HepG2 (cell line): Measurements from ENCODE around the gene COL8A1.

Source experiments
- CHCHD3 ChIP-seq: sonication (generic); formaldehyde crosslinking; IDR thresholded peaks from 2 replicates; pipeline ENCODE4 v1.8.0; 2022; ENCODE audit warnings: mild to moderate bottlenecking, missing genetic modification reagents, moderate library complexity
- CTCF ChIP-seq: sonication (generic); formaldehyde crosslinking; IDR thresholded peaks from 2 replicates; pipeline ENCODE4 v1.5.0; 2020; ENCODE audit warnings: mild to moderate bottlenecking, missing genetic modification reagents, moderate library complexity
- FOXA3 ChIP-seq: IDR thresholded peaks from 2 replicates; pipeline ENCODE4 v1.6.1; 2016; ENCODE audit warnings: missing genetic modification reagents, missing compliant biosample characterization
- JUN ChIP-seq: sonication (generic); formaldehyde crosslinking; IDR thresholded peaks from 2 replicates; pipeline ENCODE4 v1.4.0; 2020; ENCODE audit warnings: mild to moderate bottlenecking, missing genetic modification reagents
- POLR2A ChIP-seq, 2 experiments: IDR thresholded peaks; 2 replicates each; pipeline ENCODE4 v1.6.1; 2011; ENCODE audit warnings: low read depth in 2 of 2, low read length in 2 of 2, mild to moderate bottlenecking in 1 of 2, moderate library complexity in 1 of 2; ENCODE audit not compliant: insufficient read depth in 1 of 2
- UBTF ChIP-seq: sonication (generic); formaldehyde crosslinking; IDR thresholded peaks from 2 replicates; pipeline ENCODE4 v1.4.0; 2020; ENCODE audit warnings: mild to moderate bottlenecking, missing genetic modification reagents
- ZFYVE20 ChIP-seq: sonication (generic); formaldehyde crosslinking; IDR thresholded peaks from 2 replicates; pipeline ENCODE4 v1.8.0; 2023; ENCODE audit warnings: low read depth, mild to moderate bottlenecking, moderate library complexity, missing genetic modification reagents, borderline replicate concordance
- ZNF317 ChIP-seq: sonication (generic); formaldehyde crosslinking; IDR thresholded peaks from 2 replicates; pipeline ENCODE4 v1.5.0; 2020; ENCODE audit warnings: mild to moderate bottlenecking, missing genetic modification reagents
- ZNF780A ChIP-seq: sonication (generic); formaldehyde crosslinking; IDR thresholded peaks from 2 replicates; pipeline ENCODE4 v1.8.0; 2022; ENCODE audit warnings: mild to moderate bottlenecking, missing genetic modification reagents, moderate library complexity
- TF ChIP-seq, protein P1 (sequence below): sonication (generic); formaldehyde crosslinking; IDR thresholded peaks from 2 replicates; pipeline ENCODE4 v1.4.0; 2020; ENCODE audit warnings: missing genetic modification reagents, borderline replicate concordance
- TF ChIP-seq, protein P2 (sequence below): sonication (generic); formaldehyde crosslinking; IDR thresholded peaks from 2 replicates; pipeline ENCODE4 v1.8.0; 2022; ENCODE audit warnings: mild to moderate bottlenecking, missing genetic modification reagents, borderline replicate concordance
- TF ChIP-seq, protein P3 (sequence below): IDR thresholded peaks from 2 replicates; pipeline ENCODE4 v1.6.1; 2012; ENCODE audit warnings: low read length, improper control_type of control experiment

- TF ChIP-seq FOXA3 (no peak), CTCF (no peak), JUN (CRISPR knock-in tag) (no peak), POLR2A (IDR thresholded peaks at IDR 0.05; ENCODE audit: insufficient read depth in 1 of 2, low read depth in 2 of 2, low read length in 2 of 2) (no peak), ZNF780A (CRISPR knock-in tag) (no peak), ZFYVE20 (no peak), UBTF (CRISPR knock-in tag) (no peak), CHCHD3 (no peak), ZNF317 (CRISPR knock-in tag) (no peak)
- TF ChIP-seq, protein P1, sequence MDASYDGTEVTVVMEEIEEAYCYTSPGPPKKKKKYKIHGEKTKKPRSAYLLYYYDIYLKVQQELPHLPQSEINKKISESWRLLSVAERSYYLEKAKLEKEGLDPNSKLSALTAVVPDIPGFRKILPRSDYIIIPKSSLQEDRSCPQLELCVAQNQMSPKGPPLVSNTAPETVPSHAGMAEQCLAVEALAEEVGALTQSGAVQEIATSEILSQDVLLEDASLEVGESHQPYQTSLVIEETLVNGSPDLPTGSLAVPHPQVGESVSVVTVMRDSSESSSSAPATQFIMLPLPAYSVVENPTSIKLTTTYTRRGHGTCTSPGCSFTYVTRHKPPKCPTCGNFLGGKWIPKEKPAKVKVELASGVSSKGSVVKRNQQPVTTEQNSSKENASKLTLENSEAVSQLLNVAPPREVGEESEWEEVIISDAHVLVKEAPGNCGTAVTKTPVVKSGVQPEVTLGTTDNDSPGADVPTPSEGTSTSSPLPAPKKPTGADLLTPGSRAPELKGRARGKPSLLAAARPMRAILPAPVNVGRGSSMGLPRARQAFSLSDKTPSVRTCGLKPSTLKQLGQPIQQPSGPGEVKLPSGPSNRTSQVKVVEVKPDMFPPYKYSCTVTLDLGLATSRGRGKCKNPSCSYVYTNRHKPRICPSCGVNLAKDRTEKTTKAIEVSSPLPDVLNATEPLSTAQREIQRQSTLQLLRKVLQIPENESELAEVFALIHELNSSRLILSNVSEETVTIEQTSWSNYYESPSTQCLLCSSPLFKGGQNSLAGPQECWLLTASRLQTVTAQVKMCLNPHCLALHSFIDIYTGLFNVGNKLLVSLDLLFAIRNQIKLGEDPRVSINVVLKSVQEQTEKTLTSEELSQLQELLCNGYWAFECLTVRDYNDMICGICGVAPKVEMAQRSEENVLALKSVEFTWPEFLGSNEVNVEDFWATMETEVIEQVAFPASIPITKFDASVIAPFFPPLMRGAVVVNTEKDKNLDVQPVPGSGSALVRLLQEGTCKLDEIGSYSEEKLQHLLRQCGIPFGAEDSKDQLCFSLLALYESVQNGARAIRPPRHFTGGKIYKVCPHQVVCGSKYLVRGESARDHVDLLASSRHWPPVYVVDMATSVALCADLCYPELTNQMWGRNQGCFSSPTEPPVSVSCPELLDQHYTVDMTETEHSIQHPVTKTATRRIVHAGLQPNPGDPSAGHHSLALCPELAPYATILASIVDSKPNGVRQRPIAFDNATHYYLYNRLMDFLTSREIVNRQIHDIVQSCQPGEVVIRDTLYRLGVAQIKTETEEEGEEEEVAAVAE, result no peak
- TF ChIP-seq, protein P2, sequence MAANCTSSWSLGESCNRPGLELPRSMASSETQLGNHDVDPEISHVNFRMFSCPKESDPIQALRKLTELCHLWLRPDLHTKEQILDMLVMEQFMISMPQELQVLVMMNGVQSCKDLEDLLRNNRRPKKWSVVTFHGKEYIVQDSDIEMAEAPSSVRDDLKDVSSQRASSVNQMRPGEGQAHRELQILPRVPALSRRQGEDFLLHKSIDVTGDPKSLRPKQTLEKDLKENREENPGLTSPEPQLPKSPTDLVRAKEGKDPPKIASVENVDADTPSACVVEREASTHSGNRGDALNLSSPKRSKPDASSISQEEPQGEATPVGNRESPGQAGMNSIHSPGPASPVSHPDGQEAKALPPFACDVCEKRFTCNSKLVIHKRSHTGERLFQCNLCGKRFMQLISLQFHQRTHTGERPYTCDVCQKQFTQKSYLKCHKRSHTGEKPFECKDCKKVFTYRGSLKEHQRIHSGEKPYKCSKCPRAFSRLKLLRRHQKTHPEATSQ (CRISPR knock-in tag), result no peak
- TF ChIP-seq, protein P3, sequence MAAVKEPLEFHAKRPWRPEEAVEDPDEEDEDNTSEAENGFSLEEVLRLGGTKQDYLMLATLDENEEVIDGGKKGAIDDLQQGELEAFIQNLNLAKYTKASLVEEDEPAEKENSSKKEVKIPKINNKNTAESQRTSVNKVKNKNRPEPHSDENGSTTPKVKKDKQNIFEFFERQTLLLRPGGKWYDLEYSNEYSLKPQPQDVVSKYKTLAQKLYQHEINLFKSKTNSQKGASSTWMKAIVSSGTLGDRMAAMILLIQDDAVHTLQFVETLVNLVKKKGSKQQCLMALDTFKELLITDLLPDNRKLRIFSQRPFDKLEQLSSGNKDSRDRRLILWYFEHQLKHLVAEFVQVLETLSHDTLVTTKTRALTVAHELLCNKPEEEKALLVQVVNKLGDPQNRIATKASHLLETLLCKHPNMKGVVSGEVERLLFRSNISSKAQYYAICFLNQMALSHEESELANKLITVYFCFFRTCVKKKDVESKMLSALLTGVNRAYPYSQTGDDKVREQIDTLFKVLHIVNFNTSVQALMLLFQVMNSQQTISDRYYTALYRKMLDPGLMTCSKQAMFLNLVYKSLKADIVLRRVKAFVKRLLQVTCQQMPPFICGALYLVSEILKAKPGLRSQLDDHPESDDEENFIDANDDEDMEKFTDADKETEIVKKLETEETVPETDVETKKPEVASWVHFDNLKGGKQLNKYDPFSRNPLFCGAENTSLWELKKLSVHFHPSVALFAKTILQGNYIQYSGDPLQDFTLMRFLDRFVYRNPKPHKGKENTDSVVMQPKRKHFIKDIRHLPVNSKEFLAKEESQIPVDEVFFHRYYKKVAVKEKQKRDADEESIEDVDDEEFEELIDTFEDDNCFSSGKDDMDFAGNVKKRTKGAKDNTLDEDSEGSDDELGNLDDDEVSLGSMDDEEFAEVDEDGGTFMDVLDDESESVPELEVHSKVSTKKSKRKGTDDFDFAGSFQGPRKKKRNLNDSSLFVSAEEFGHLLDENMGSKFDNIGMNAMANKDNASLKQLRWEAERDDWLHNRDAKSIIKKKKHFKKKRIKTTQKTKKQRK, result no peak
Observed at GRCh38 chr3:99818818-99819217, 180.4 kb downstream of the COL8A1 start.
